H1 (cell line): ENCODE data around the gene RND3. TPM values are rescaled to one million over a fixed set of nuclear protein-coding genes. Genes with fewer than 3 reads are reported as not detected.
A peak's percentile ranks its signal among the peaks of the same experiment; 100 is the strongest.

Source experiments
- CTCF ChIA-PET: fragments of 300-600 bp; sonication (Branson Sonifier 250); formaldehyde crosslinking; loops from one replicate; lab custom pipeline; 2021; ENCODE audit not compliant: partially characterized antibody; lab: Charles Lee
- POLR2A ChIA-PET: fragments of 300-600 bp; sonication (Branson Sonifier 250); formaldehyde crosslinking; loops from one replicate; lab custom pipeline; 2021; ENCODE audit warnings: inconsistent platforms; ENCODE audit not compliant: partially characterized antibody; lab: Charles Lee
- DNase-seq, 2 experiments: peaks; one replicate each; pipeline versions ENCODE4 v3.0.0 to v3.0.0-alpha.2; 2010 to 2022; ENCODE audit warnings: low spot score in 2 of 2, low read depth in 1 of 2, mixed read lengths in 1 of 2
- FAIRE-seq: peaks from 2 replicates; lab custom pipeline; 2011; peaks lifted over from hg19 to GRCh38; lab: Jason Lieb, UNC
- H2AFZ ChIP-seq: 2 replicates; pipeline ENCODE4 v1.8.1; 2012; ENCODE audit warnings: low read length, inconsistent platforms
- H2AK5ac ChIP-seq: 2 replicates; pipeline ENCODE4 v1.6.1; 2013; ENCODE audit warnings: low read depth, low read length
- H2BK120ac ChIP-seq: replicated peaks from 2 replicates; pipeline ENCODE3; 2013; ENCODE audit warnings: low read depth, low read length, inconsistent platforms
- H2BK12ac ChIP-seq: 2 replicates; pipeline ENCODE4 v1.6.1; 2013; ENCODE audit warnings: low read depth, low read length
- H2BK15ac ChIP-seq: 2 replicates; pipeline ENCODE4 v1.6.1; 2013; ENCODE audit warnings: low read length
- H2BK20ac ChIP-seq: 2 replicates; pipeline ENCODE4 v1.6.1; 2013; ENCODE audit warnings: low read length
- H2BK5ac ChIP-seq: 2 replicates; pipeline ENCODE4 v1.6.1; 2013; ENCODE audit warnings: low read depth, low read length
- H3K14ac ChIP-seq: 2 replicates; pipeline ENCODE4 v1.6.1; 2013; ENCODE audit warnings: inconsistent platforms; ENCODE audit not compliant: insufficient read length
- H3K18ac ChIP-seq: 2 replicates; pipeline ENCODE4 v1.6.1; 2013; ENCODE audit warnings: low read length; ENCODE audit errors: extremely low read depth
- H3K23ac ChIP-seq: 2 replicates; pipeline ENCODE4 v1.6.1; 2013; ENCODE audit warnings: inconsistent platforms; ENCODE audit not compliant: insufficient read length
- H3K23me2 ChIP-seq: 2 replicates; pipeline ENCODE4 v1.6.1; 2013; ENCODE audit warnings: low read depth, low read length
- H3K27ac ChIP-seq: 2 replicates; pipeline ENCODE4 v1.6.1; 2011; ENCODE audit warnings: low read depth, low read length, inconsistent platforms
- H3K27me3 ChIP-seq, 4 experiments: replicated peaks in 1 of 4; 1 replicate in 1 of 4; 2 replicates in 3 of 4; pipeline versions ENCODE4 v1.6.1 to v1.8.1; 2011 to 2013; ENCODE audit warnings: low read length in 3 of 4, mild to moderate bottlenecking in 3 of 4, inconsistent platforms in 2 of 4, mixed read lengths in 2 of 4, moderate library complexity in 1 of 4; ENCODE audit not compliant: control insufficient read depth in 3 of 4, insufficient read depth in 3 of 4; ENCODE audit errors: extremely low read depth in 1 of 4
- H3K36me3 ChIP-seq, 4 experiments: 2 replicates each; pipeline versions ENCODE4 v1.6.1 to v1.8.1; 2011 to 2013; ENCODE audit warnings: mild to moderate bottlenecking in 4 of 4, low read length in 3 of 4, moderate library complexity in 2 of 4, control low read depth in 1 of 4, inconsistent platforms in 1 of 4; ENCODE audit not compliant: insufficient read depth in 4 of 4, control insufficient read depth in 2 of 4
- H3K4ac ChIP-seq: replicated peaks from 2 replicates; pipeline ENCODE3; 2013; ENCODE audit warnings: low read length, low read depth, mixed read lengths, inconsistent platforms; ENCODE audit not compliant: insufficient read length
- H3K4me1 ChIP-seq, 4 experiments: replicated peaks in 1 of 4; 1 replicate in 1 of 4; 2 replicates in 3 of 4; pipeline versions ENCODE4 v1.6.1 to v1.8.1; 2011 to 2013; ENCODE audit warnings: low read length in 3 of 4, inconsistent platforms in 2 of 4, mixed read lengths in 1 of 4; ENCODE audit not compliant: insufficient read depth in 4 of 4, control insufficient read depth in 3 of 4
- H3K4me2 ChIP-seq, 2 experiments: 2 replicates each; pipeline versions ENCODE4 v1.6.1 to v1.8.1; 2011 to 2013; ENCODE audit warnings: low read depth in 2 of 2, low read length in 2 of 2, control low read depth in 1 of 2, inconsistent platforms in 1 of 2, mild to moderate bottlenecking in 1 of 2; ENCODE audit not compliant: insufficient read depth in 1 of 2
- H3K4me3 ChIP-seq, 4 experiments: fragments of 200-600, 300-600 bp in 1 of 4; sonication (generic), shearing (Covaris generic), sonication (Bioruptor Twin) in 1 of 4; 2 replicates each; pipeline versions ENCODE4 v1.5.1 to v1.8.1; 2011 to 2016; ENCODE audit warnings: low read length in 4 of 4, low read depth in 3 of 4, control low read depth in 2 of 4, inconsistent platforms in 2 of 4, mild to moderate bottlenecking in 2 of 4, mixed read lengths in 1 of 4, moderate library complexity in 1 of 4; ENCODE audit not compliant: insufficient read depth in 2 of 4; ENCODE audit errors: extremely low read depth in 1 of 4
- H3K56ac ChIP-seq: replicated peaks from 2 replicates; pipeline ENCODE3; 2013; ENCODE audit warnings: low read depth, mild to moderate bottlenecking, mixed read lengths, low read length, inconsistent platforms; ENCODE audit not compliant: insufficient read length
- H3K79me1 ChIP-seq: 2 replicates; pipeline ENCODE4 v1.6.1; 2013; ENCODE audit warnings: low read depth, low read length, control low read depth
- H3K79me2 ChIP-seq, 2 experiments: 2 replicates each; pipeline versions ENCODE4 v1.6.1 to v1.8.1; 2012 to 2013; ENCODE audit warnings: low read length in 2 of 2, mild to moderate bottlenecking in 2 of 2, inconsistent platforms in 1 of 2; ENCODE audit not compliant: insufficient read depth in 2 of 2, control insufficient read depth in 1 of 2
- H3K9ac ChIP-seq, 4 experiments: replicated peaks in 1 of 4; 1 replicate in 1 of 4; 2 replicates in 3 of 4; pipeline versions ENCODE4 v1.6.1 to v1.8.1; 2011 to 2013; ENCODE audit warnings: low read depth in 3 of 4, low read length in 3 of 4, control low read depth in 2 of 4, mild to moderate bottlenecking in 2 of 4, moderate library complexity in 2 of 4, inconsistent platforms in 1 of 4; ENCODE audit errors: extremely low read depth in 1 of 4
- H3K9me3 ChIP-seq, 2 experiments: 2 replicates each; pipeline versions ENCODE4 v1.6.1 to v1.8.1; 2012 to 2013; ENCODE audit warnings: mild to moderate bottlenecking in 2 of 2, moderate library complexity in 2 of 2, control low read depth in 1 of 2, inconsistent platforms in 1 of 2, low read depth in 1 of 2, low read length in 1 of 2, mixed read lengths in 1 of 2; ENCODE audit not compliant: insufficient read depth in 2 of 2
- H4K20me1 ChIP-seq, 2 experiments: replicated peaks in 1 of 2; 2 replicates each; pipeline versions ENCODE3 to v1.8.1; 2011 to 2013; ENCODE audit warnings: inconsistent platforms in 2 of 2, low read length in 2 of 2, mild to moderate bottlenecking in 1 of 2; ENCODE audit not compliant: insufficient read depth in 2 of 2, control insufficient read depth in 1 of 2
- H4K5ac ChIP-seq: 2 replicates; pipeline ENCODE4 v1.6.1; 2013; ENCODE audit warnings: low read length, low read depth, mixed read lengths, inconsistent platforms; ENCODE audit not compliant: insufficient read length
- H4K8ac ChIP-seq: 2 replicates; pipeline ENCODE4 v1.8.0; 2013; ENCODE audit warnings: mild to moderate bottlenecking, moderate library complexity, low read length, inconsistent platforms; ENCODE audit not compliant: insufficient read depth; ENCODE audit errors: extremely low read depth
- H4K91ac ChIP-seq: replicated peaks from 2 replicates; pipeline ENCODE3; 2013; ENCODE audit warnings: low read length, mixed read lengths, inconsistent platforms; ENCODE audit not compliant: insufficient read length
- BRCA1 ChIP-seq: IDR thresholded peaks from 2 replicates; pipeline ENCODE4 v1.6.1; 2012; ENCODE audit warnings: low read depth, low read length, improper control_type of control experiment
- MAFK ChIP-seq: IDR thresholded peaks from 2 replicates; pipeline ENCODE4 v1.6.1; 2012; ENCODE audit warnings: low read depth, mild to moderate bottlenecking, improper control_type of control experiment, low read length
- RFX5 ChIP-seq: IDR thresholded peaks from 2 replicates; pipeline ENCODE4 v1.6.1; 2011; ENCODE audit warnings: low read depth, low read length, improper control_type of control experiment, borderline replicate concordance
- WGBS, 2 experiments: shearing (Covaris generic) in 1 of 2; methylation state at CpG; one replicate each; pipeline versions ENCODE4 v1.1.6 to v1.1.7; 2013 to 2015; ENCODE audit warnings: low lambda C conversion rate in 2 of 2, mixed read lengths in 2 of 2, inconsistent platforms in 1 of 2, low coverage in 1 of 2, missing lambda C conversion rate in 1 of 2; ENCODE audit not compliant: insufficient replicate concordance in 2 of 2, insufficient coverage in 1 of 2, insufficient read length in 1 of 2; ENCODE audit errors: extremely low coverage in 1 of 2, missing lambda C conversion rate in 1 of 2; 5-methylcytosine and 5-hydroxymethylcytosine counted together
- polyA plus RNA-seq, 7 experiments: library from polyadenylated mRNA; depleted of rRNA in 3 of 7; stranded (reverse) in 5 of 7; unstranded in 2 of 7; fragments of >200 nt in 5 of 7; fragments of 200-250 nt in 2 of 7; gene quantifications; 1 replicate in 5 of 7; 2 replicates in 1 of 7; 4 replicates in 1 of 7; pipeline versions ENCODE4 v1.2.1 to v1.2.3, GENCODE V29; 2011 to 2013; ENCODE audit warnings: missing spikeins in 2 of 7, mixed read lengths in 2 of 7
- total RNA-seq: library from RNA; stranded (reverse); fragmentation: NEBNext Ultra II Directional; extraction: Animal tissue kit (Norgen Biotek cat#: 25700); gene quantifications from 2 replicates; pipeline ENCODE4 v1.2.1, GENCODE V29; 2021

Gene RND3
- total and polyA plus RNA-seq, 2 of the 8 experiments (the other 6 are each of a cell fraction or from before 2014, with no cell fraction given): 12.2 to 25.6 TPM

- WGBS, 2 experiments: 90% methylated on average over 1 of the region's 1 CpG; no CpG with 5 or more reads in 1 of the 2 experiments
- H3K4me2 ChIP-seq: no peak overlapping the region
These were observed 42.1 kb downstream of the RND3 start for GRCh38 chr2:150445398-150445797.

More at GRCh38 chr2:150445398-150445797, 42.1 kb downstream of the RND3 start:
- H2AFZ ChIP-seq: no peak overlapping the region
- no peak overlapping the region for H3K23ac ChIP-seq
- ChIA-PET CTCF (interaction anchor here (0.7 kb wide), 1 partner anchor 17 kb away, joined by 3 read pairs; no protein-coding TSS in a partner anchor), POLR2A (no interaction called here)
- H3K79me1 ChIP-seq: no peaks in the 10 kb centered on the region
- H2BK12ac ChIP-seq: no peak overlapping the region
- DNase-seq: no peak
- no peak overlapping the region for H3K14ac ChIP-seq
- no peaks in the 10 kb centered on the region for H3K4me1 ChIP-seq
- no peak overlapping the region for H3K9ac ChIP-seq
- no peak overlapping the region for H4K8ac ChIP-seq
- no peak overlapping the region for H2BK5ac ChIP-seq
- H3K79me2 ChIP-seq: no peaks in the 10 kb centered on the region
- no peak overlapping the region for H4K5ac ChIP-seq
- no peak for FAIRE-seq
- H2BK15ac ChIP-seq: no peak overlapping the region
- H3K23me2 ChIP-seq: no peaks in the 10 kb centered on the region
- H4K20me1 ChIP-seq: no peaks in the 10 kb centered on the region
- no peak overlapping the region for H3K4ac ChIP-seq
- H3K18ac ChIP-seq: no peak overlapping the region
- H2BK20ac ChIP-seq: no peak overlapping the region
- no peak overlapping the region for H2AK5ac ChIP-seq
- H3K36me3 ChIP-seq: no peaks in the 10 kb centered on the region
- no peak overlapping the region for H3K56ac ChIP-seq
- no peak overlapping the region for H3K4me3 ChIP-seq
- no peak overlapping the region for H3K27ac ChIP-seq
- no peak overlapping the region for H4K91ac ChIP-seq
- TF ChIP-seq MAFK (peak; percentile 55; the same call in 1 of the 2 replicates), RFX5 (no peak), BRCA1 (no peak)
- H3K9me3 ChIP-seq: no peaks in the 10 kb centered on the region
- no peak overlapping the region for H2BK120ac ChIP-seq
- H3K27me3 ChIP-seq: no peaks in the 10 kb centered on the region
